ENCODE results near the gene PAPOLA. TPM values are rescaled to one million over a fixed set of nuclear protein-coding genes. Genes with fewer than 3 reads are reported as not detected.
A peak's percentile ranks its signal among the peaks of the same experiment; 100 is the strongest.

The PAPOLA gene
- total RNA-seq, 1 donor from 2014 or later: 62.7 TPM

DNA sequence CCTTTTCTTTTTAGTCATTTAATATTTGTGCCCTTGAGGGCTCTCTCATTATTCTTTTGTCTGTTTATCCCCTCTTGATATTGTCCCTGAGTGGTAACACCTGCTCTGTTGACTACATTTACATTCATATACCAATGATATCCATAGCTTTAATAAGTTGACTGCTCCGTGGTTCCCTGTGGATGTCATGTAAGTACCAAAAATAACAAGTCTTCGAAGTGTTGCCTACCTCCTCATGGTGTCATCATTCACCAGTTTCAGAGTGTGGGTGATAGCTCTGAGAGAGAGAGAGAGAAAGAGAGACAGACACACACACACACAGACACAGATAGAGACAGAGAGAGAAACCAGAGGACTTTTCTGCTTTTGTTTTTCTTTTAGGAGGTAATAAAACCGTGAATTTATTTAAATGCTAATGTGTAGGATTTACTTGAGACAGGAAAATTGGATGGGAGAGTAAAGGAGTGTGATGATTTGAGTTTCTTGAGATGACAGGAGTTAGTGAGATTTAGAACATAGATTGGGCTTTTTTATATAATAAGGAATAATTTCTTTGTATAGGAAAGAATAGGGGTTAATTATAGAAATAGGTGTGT, 52.2 kb downstream of the PAPOLA start:
- ATAC-seq (no peak), DNase-seq (ENCODE audit: low spot score) (no peak)

GRCh38 chr14:96559571-96559970, 57.4 kb downstream of the PAPOLA start:
- no peak for ATAC-seq

DNA sequence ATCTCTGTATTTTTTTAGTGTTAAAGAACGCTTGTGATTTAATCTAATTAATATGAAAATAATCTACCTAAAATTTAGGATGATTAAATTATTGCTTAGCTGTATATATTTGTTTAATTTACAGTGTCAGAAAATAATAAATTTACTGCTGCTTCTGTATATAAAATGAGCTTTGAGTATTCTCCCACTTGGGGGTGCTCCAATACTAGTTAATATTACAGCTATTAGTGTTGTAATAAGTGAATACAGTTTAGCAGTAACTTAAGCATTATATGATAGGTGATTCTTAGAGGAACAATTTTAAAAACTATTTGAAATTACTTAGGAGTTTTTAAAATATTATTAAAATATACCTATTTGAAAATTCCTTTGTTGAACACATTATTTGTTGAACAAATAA, 62.2 kb downstream of the PAPOLA start:
- ATAC-seq (peak; percentile 49), DNase-seq (ENCODE audit: low spot score) (no peak)

More at GRCh38 chr14:96559571-96559970, 57.4 kb downstream of the PAPOLA start:
- no peak for DNase-seq (ENCODE audit: low spot score)

GRCh38 chr14:96565811-96566210, 63.6 kb downstream of the PAPOLA start:
- DNase-seq (ENCODE audit: low spot score) (no peak), ATAC-seq (no peak)

DNA sequence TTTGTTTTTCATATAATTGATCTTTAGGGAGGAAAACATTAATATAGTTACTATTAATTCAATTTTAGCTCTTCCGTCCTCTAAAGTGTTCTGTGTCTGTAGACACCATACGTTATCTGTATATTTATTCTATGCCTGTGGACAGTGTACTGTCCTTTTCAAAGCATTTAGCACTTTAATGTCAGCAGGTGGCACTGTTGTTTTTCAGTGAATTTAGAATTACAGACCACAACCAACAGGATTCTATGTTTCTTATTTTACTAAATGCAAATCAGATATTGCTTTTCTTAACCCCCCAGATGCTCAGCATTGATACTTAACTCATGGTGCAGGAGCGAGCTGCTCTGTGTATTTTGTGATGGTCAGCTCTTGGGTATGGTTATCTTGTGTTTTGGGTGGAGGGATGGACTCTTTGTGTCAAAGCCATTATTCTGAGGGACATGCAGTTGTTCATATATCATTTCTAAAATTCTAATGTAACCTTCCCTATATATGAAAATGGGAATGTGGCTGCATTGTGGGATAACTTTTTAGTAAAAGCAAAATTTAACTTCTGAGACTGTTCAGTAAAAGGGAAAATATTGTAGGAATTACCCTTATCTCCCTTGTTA, 65.2 kb downstream of the PAPOLA start:
- DNase-seq (ENCODE audit: low spot score) (no peak), ATAC-seq (peak; percentile 71)

DNA sequence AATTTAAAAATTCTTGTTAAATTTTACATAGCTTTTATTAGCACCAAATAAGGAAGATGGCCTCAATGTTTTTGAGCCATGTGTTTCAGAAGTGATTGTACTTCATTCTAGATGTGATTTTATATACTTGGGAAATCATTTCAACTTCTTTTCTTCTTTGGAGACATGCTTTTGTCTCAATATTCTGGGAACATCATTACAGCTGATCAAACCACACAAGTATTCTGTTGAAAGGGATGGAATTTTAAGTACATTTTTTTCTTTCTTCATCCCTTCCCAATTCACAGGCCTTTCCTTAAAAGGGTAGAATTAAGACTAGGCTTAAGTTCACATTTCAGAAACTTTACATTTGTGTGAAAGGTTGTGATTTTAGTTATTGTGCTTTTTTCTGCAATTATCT, 66.4 kb downstream of the PAPOLA start:
- DNase-seq (ENCODE audit: low spot score): no peak
- ATAC-seq: no peak

DNA sequence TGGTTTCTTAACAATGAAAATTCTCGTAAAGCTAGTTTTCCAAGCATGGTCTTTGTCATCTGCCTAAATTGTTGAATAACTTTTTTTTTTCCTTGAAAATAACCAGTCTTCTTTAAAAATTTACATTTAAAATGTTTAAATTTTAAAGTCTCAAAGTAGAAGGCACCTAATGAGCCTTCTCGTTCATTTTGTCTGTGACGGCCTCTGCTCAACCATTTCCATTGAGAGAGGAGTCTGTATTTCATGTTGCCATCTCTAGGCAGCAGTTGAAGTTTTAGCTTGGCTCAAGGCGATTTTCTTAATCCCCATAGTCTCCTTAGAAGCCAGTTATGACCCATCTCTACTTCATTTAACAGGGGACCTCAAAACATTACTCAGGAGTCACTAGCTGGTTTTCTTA, 69.1 kb downstream of the PAPOLA start:
- no peak for ATAC-seq
- no peak for DNase-seq (ENCODE audit: low spot score)

DNA sequence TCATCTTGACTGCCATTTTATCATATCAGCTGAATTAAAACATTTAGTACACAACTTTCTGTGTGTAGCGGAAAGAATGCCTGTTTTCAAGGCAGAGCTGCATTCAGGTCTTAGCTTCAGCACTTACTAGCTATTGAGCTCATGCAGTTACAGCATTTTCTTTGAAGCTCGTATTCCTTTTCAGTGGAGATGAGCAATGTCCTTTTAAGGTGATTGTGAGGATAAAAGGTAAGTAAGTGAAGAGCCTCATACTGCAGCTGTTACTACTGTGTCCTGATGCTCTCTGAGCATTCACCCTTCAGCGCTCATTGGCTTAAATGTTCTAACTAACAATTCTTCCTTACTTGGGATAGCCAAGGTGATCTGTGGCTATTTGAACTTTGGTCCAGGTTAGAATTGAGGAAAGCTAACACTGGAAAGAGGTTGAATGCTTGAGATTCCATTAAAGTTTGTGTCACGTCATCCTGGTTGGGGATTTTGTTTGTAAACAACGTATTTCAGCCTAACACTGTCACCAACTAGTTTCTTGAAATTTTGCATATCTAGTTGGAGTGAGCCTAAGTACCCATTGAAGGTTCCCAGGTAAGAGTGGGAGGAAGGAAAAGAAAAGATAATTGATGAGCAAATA, 71.4 kb downstream of the PAPOLA start:
- ATAC-seq (no peak), DNase-seq (ENCODE audit: low spot score) (no peak)

GRCh38 chr14:96574171-96574632, 72.0 kb downstream of the PAPOLA start:
- DNase-seq (ENCODE audit: low spot score): no peak
- ATAC-seq: peak; percentile 40

GRCh38 chr14:96574633-96575632, 72.8 kb downstream of the PAPOLA start:
- ATAC-seq (peak; percentile 83), DNase-seq (ENCODE audit: low spot score) (no peak)

DNA sequence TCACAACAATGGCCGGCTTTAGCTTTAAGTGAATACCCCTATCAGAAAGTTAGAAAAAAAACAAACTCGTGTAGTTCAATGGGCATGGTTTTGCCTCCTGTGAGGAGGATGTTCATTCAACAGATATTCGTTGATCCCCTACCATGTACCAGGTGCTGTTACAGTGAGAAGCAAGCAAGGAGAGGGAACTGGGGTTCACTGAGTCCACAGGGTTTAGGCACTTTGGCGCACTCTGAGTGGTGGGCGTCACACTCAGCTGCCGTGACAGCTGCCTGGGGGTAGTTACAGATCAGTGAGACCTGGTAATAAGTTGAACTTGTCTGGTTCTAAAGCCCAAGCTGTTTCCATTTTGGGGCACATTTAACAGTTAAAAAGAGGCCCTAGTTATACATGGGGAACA, 74.2 kb downstream of the PAPOLA start:
- ATAC-seq: no peak
- DNase-seq (ENCODE audit: low spot score): no peak

DNA sequence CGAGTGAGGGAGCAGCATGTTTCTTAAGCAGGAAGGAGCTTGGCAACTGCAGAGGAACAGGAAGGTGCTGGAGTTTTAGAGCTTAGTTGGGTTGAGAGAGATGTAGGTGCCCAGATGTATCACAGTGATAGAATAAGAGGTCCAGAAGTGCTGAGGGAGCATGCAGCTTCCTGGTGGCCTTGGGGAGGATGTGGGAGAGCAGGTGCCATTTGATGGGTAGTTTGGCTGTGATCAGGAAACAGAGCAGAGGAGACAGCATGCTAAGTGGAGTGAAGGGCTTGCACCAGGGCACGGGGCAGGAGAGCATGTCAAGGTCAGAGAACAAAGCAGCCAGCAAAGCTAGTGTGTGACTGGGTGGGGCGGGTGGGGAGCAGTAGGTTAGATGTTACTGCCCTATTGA, 74.8 kb downstream of the PAPOLA start:
- DNase-seq (ENCODE audit: low spot score): no peak
- no peak for ATAC-seq

GRCh38 chr14:96578619-96579018, 76.4 kb downstream of the PAPOLA start:
- DNase-seq (ENCODE audit: low spot score) (no peak), ATAC-seq (no peak)

GRCh38 chr14:96579358-96579757, 77.2 kb downstream of the PAPOLA start:
- ATAC-seq (no peak), DNase-seq (ENCODE audit: low spot score) (no peak)

- ATAC-seq (no peak), DNase-seq (ENCODE audit: low spot score) (no peak)
Measured at GRCh38 chr14:96579855-96580254, 77.7 kb downstream of the PAPOLA start.

DNA sequence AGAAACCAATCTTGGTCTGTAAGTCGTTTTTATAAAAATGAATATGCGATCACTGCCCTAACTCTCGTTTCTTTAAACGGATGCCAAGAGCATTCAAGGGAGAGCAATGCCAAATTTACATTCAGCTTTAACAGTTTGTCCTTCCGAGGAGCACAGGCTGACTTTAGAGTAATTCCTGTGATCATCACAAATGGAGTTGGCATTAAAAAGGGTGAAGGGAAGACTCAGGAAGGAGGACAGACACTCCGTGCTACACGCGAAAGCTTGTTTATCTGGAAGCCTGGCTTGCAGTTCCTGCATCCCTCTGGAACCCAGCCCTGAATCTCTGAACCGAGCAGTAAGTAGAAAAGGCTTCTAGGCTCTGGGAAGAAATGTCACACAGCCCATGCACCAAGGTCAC, 78.4 kb downstream of the PAPOLA start:
- ATAC-seq (no peak), DNase-seq (ENCODE audit: low spot score) (no peak)

DNA sequence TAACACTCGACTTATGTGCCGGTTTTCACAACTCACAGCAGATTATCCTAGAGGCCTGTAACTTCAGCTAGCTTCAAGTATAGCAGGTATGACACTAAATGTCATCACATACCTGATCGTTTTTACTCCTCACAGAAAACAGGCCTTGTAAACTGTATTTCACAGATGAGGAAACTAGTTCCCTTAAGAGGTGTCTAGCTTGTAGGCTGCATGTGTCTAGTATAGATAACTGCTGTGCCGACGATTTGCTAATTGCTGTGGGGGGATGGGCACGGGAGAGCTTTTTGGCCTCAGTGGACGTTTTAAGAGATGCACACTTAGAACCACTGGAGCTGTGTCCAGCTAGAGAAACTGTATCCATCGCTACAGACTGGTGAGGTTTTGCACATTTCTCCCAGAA, 78.8 kb downstream of the PAPOLA start:
- no peak for ATAC-seq

GRCh38 chr14:96581902-96582301, 79.7 kb downstream of the PAPOLA start:
- peak; percentile 46 for ATAC-seq

More for the DNA sequence above, 78.8 kb downstream of the PAPOLA start:
- DNase-seq (ENCODE audit: low spot score): no peak

DNA sequence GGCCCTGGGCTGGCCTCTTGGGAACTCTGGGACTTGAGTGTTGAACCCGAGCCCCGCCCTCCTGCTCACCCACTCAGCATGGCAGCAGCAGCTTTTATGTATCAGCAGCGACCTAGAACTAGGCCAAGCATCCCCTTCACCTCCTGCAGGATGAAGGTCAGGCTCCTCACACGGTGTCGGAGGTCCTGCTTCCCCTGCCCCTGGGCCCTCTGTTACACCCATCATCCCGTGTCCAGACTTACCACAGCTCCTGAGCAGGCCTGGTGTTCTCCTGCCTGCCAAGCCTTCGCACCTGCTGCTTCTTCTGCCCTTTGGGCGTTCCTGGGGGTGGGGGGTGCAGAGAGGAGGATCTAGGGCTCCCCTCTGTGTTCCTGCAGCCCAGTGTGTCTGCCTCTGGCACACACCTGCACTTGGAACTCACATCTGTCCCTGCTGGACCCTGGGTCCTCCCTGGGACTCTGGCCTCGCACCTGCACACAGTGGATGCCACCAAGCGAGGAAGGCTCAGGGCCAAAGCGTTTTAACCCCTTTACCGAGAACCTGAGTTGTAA, 80.3 kb downstream of the PAPOLA start:
- DNase-seq (ENCODE audit: low spot score) (no peak), ATAC-seq (no peak)

More at GRCh38 chr14:96581902-96582301, 79.7 kb downstream of the PAPOLA start:
- DNase-seq (ENCODE audit: low spot score): no peak

- DNase-seq (ENCODE audit: low spot score): no peak
- no peak for ATAC-seq
Measured at GRCh38 chr14:96582995-96583394, 80.8 kb downstream of the PAPOLA start.

GRCh38 chr14:96583569-96584041, 81.4 kb downstream of the PAPOLA start:
- DNase-seq (ENCODE audit: low spot score) (no peak), ATAC-seq (peak; percentile 5)

Measured in left lobe of liver (tissue), 2 donors.